Fibroblast of gingiva (primary cell): Measurements from ENCODE around the gene ST3GAL3.

Experiments used
- DNase-seq: peaks from one replicate; pipeline ENCODE4 v3.0.0-alpha.2; 2011; ENCODE audit warnings: low read depth

ST3GAL3 gene

DNA sequence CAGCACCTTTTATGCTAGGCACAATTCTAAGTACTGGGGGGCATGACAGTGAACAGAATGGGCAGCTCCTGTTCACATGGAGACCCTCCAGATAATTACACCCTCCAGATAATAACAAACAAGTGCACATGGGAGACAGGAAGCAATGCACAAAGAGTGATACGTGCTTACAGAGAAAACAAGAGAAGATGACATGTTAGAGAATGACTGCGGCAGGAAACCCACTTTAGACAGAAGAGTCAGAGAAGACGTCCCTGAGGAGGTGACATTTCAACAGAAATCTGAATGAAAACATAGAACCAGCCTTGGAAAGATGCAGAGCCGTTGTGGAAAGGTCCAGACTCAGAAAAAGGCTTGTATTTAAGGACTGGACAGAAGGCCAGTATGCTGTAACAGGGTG, 171.5 kb downstream of the ST3GAL3 start:
- DNase-seq: no peak

DNA sequence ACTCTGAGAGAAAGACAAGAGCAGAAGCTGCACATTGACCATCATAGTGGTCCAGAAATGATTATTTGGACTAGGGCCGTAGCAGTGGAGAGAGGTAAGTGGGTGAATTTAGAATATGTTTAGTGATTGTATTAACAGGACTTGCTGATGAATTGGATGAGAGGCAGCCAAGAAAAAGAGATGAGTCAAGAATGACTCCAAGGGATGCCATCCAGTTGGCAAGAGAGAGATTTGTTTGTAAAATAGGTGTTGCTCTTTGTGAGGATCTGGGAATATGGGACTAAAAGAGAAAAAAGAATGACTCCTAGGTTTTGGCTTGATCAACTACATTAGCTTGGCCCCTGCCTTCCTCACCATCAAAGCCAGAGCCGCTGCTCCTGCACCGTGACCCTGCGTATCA, 172.1 kb downstream of the ST3GAL3 start:
- DNase-seq: peak; percentile 56

DNA sequence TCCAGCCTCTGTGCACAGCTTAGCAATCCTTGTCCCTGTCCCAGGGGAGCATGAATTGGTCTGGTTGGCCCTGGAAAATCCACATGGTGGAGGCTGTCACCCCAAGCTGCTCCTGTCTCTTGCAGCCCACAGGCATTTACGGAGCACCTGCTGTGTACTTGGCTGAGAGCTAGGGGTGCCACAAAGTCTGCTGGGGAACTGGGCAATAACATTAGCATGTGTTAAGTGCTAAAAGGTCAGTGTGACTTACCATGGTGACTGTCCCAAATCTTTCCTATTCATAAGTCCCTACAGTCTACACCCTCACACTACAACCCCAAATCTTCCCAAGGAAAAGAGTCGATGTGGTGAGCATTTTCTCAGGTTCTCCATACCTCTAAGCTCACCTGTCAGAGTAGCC, 172.7 kb downstream of the ST3GAL3 start:
- no peak for DNase-seq

DNA sequence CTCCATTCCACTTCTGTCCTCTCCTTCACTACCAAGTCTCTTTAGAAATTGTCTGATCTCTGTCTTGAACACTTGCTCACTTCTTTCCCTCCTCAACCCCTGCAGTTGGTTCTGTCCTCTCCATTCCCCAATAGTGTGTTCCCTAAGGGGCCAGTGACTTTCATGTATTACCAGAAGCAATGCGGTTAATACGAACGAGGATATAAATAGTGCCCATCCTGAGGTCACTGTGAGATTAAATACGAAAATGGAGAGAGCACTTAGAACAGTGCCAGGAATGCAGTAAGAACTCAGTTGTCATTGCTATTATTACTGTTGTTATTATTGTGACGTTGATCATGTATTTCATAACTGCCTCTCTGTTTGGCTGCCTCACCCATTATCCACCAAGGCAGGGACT, 173.3 kb downstream of the ST3GAL3 start:
- no peak for DNase-seq

DNA sequence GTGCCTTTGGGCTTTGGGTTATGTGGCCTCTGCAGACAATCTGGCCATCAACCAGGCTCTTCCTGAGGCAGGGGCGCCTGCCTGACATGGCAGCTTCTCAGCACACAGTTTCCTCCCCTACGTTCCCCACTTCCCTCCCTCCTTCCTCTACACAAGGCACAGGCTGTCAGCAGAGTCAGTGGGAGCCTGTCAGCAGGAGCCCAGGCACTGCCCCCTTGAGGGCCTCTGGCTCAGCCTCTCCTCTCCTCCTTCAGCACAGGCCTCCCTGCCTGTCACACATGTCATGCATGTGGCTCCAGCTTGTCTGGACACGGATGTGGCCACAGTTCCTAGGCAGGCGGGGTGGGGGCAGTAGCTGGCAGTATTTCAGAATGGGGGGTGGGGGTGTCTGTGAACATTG, 174.1 kb downstream of the ST3GAL3 start:
- no peak for DNase-seq

DNA sequence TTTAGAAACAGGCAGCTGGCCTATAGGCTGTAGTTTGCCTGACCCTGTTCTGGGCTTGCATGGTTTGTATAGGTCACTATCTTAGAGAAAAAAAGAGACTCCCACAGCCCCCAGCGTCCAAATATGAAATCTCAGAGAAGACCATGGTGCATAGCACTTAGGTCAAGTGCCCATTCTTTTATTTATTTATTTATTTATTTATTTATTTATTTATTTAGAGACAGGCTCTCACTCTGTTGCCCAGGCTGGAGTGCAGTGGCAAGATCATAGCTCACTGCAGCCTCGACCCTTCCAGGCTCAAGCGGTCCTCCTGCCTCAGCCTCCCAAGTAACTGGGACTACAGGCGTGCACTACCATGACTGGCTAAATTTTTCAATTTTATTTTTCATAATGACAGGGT, 175.4 kb downstream of the ST3GAL3 start:
- DNase-seq: no peak

DNA sequence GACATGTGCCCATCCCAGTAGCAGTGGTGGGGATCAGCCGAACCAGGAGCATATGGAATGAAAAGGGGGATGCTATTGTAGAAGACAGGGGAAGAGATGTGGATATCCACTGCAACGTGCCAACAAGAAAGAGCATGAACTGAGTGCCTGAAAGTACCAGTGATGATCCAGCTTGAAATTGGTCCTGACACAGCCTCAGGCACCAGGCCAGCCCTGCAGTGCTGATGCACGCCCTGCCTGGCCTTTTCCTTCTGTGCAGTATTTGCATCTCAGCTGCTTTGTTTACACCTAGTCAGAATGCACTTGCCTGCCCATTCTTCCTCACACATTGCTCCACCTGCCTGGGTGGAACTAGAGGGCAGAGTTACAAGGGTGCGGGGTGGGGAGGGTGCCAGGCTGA, 176.0 kb downstream of the ST3GAL3 start:
- no peak for DNase-seq

DNA sequence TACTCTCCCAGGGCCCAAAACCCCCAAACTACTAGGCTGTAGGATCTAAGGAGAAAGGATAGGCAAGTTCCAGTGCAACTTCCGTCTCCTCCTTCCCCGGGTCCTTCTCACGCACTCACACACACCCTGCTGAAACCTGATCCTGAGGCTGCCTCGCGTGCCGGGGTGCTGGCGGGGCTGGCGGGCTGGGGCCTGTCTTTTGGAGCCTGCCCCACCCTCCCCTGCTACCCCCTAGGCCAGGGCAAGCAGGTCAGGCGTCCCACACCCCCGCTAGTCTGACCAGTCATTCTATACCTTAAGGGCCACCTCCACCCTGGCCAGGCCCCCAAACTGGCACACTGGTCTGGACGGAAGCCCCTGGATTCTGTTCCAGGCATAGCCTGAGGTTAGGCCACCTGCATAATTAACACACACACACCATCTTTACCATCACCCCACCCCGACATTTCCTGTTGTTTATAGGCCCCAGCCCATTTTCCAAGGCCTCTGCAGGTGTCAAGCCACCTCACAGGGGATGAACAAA, 178.0 kb downstream of the ST3GAL3 start:
- no peak for DNase-seq

DNA sequence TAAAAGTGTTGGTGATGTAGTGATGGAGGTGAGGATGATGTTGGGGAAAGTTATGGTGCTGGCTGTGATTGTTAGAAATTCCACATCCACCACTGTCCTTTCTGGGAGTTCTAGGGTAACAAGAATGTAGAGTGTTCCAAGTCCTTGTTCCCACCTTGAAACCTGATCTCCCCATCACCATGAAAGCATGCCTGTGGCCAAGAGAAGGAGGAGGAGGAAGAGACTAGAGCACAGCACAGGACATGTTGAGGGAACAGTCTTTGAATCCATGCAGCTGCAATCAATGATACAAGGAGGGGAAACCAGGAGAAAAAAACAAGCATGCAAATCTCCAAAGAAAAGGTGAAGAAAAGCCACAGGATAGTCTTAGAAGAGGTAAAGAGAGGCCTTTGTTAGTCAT, 180.4 kb downstream of the ST3GAL3 start:
- DNase-seq: no peak

DNA sequence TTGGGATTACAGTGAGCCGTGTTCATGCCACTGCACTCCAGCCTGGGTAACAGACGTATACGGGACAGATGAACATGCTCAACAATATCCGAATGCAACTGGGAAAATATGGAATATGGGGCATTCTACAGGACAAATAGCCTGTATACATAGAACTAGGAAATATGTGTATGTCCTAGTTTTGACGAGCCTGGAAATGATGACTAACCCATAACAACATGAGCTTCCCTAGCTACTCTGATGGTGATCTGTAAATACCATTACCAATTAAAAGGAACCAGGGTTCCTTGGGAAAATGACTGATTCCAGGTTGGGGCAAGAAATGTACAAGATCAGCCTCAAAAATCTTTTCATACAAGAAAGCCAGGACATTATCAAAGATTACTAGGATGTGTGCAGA, 183.5 kb downstream of the ST3GAL3 start:
- no peak for DNase-seq

DNA sequence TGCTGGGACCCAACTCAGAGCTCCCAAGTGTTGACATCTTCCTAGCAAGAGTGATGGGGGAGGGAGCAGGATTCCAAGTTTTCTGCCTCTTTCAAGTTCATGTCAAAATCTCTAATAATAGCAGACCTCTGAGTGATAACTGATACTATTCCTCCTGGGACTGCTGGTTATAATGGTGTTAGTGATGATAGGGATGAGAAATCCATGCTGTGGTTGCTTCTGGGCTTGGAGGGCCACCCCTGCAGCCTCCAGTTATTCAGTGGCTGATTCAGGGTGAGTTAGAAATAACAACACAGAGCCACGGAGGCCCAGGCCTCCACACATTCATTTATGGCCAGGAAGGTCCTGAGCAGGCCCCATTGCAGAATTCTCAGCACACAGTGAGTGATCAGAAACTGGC, 185.7 kb downstream of the ST3GAL3 start:
- DNase-seq: no peak

DNA sequence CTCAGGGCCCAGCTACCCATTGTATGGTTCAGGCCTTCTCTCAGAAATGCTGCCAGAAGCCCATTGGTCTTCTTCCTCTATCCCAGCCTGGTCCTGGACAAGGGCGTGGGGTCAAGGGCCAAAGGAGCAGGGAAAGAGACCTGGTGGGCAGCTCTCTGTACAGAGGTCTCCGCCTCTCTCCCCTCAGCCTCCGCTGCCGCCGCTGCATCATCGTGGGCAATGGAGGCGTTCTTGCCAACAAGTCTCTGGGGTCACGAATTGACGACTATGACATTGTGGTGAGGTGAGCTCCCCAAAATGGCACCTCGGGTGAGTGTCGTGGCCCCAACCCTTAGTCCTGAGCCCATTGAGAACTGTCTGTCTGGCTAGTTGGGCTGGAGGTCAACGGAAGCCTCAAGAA, 191.6 kb downstream of the ST3GAL3 start:
- no peak for DNase-seq

DNA sequence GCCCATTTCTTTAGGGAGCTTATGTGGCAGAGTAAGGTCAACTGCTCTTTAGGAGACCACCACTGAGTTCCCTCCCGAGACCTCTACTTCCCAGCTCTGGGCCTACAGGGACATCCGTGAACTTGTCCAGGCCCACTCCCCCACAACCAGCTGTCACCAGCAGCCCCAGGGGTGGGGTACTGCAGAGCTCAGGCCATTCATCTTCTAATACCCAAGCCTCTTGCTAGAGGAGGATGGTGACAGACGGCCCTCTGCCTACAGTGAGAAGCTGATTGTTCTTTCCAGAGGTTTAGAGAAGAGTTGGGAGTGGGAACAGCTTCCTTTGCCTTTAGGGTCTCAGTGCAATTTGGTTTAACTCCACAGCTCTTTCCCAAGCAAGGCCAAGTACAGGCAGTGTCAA, 193.1 kb downstream of the ST3GAL3 start:
- DNase-seq: no peak

DNA sequence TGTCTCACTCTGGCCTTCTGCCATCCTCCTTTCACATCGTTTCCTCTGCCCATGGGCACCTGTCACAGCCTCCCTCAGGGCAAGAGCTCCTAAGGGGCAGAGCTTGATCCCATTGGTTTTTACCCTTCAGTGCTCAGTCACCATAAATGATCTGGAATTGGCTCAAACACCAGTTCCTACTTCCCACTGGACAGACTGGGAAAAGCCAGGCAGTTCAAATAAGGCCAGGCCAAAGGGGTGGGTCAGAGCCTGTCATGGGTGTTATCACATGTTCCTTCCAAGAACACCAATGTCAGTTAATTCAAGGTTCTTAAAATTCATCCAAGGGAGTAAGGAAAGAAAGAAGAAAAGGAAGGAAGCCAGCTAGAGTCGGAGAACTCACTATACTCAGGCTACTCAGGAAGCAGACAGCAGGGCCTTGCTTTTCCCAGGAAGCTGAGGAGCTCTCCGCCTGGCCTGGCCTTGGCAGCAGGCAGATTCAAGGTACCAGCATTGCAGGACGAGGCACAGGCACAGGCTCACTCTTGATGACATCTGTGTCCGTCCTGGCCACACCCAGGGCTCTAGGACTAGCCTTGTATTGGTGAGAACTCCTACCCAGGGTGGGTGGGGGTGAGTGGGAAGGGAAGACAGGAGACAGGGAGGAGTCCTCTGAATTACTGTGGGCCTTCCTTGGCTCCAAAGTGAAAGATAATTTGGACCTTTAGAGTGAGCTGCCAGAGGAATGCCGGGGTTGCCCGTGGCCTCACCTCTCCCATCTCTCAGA, 194.0 kb downstream of the ST3GAL3 start:
- DNase-seq: no peak

DNA sequence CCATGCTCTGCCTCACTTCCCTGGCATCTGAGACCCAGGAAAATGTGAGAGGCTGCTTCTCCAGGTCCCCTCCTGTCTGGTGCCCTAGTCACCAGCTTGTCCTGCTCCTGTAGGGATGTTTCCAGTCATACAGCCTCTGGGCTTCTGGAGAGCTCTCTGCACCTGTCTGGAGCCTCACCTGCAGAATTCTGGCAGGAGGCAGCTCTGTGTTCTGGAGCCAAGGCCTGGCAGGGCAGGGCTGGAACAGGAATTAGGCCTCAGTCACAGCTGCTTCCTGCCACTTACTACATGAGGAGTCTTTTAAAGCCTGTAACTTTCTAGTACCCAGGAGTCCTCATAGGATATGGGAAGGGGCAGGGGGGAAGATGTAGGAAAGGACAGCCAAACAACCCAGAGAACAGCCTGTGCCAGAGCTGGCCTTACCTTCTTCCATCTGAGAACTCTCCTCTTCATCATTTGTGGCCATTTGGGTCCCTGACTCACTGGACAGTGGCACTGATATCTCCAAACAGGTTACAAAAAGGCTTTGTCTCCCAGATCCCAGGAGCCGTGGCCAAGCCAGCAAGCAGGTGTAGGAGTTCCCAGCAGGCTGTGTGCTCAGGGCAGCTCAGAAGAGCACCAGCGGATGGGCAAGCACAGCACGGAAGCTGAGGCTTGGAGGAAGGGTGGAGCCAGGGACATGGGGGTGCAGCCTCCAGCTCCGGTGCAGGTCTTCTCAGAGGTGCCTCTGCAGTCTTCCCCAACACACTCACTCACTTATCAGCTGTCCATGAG, 194.9 kb downstream of the ST3GAL3 start:
- no peak for DNase-seq

DNA sequence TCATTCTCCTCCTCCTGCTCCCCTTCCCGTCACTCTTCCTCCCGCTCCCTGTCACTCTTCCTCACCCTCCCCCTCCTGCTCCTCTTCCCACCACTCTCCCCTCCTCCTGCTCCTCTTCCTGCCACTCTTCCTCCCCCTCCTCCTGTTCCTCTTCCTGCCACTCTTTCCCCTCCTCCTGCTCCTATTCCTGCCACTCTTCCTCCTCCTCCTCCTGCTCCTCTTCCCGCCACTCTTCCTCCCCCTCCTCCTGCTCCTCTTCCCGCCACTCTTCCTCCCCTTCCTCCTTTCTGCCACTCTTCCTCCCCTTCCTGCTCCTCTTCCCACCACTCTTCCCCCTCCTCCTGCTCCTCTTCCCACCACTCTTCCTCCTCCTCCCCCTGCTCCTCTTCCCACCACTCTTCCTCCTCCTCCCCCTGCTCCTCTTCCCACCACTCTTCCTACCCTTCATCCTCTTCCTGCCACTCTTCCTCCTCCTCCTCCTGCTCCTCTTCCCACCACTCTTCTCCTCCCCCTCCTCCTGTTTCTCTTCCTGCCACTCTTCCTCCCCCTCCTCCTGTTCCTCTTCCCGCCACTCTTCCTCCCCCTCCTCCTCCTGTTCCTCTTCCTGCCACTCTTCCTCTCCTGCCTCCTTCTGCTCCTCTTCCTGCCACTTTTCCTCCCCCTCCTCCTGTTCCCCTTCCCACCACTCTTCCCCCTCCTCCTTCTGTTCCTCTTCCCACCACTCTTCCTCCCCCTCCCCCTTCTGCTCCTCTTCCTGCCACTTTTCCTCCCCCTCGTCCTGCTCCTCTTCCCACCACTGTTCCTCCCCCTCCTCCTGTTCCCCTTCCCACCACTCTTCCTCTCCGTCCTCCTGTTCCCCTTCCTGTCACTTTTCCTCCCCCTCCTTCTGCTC, 197.6 kb downstream of the ST3GAL3 start:
- DNase-seq: no peak

DNA sequence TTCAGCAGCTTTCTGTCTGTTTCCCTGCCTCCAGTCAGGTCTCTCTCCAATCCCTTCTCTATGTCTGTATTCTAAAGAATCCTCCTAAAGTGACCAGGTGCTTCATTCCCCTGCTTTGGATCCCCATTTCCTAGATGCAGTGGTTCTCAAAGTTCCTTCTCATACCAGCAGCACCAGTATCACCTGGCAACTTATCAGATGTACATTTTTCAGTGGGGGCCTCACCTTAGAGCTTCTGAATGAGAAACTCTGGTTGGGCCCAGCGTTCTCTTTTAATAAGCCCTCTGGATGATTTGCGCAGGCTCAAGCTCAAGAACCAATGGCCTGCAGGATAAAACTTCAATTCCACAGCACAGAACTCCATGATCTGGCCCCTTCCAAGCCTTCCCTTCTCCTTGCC, 200.9 kb downstream of the ST3GAL3 start:
- no peak for DNase-seq

DNA sequence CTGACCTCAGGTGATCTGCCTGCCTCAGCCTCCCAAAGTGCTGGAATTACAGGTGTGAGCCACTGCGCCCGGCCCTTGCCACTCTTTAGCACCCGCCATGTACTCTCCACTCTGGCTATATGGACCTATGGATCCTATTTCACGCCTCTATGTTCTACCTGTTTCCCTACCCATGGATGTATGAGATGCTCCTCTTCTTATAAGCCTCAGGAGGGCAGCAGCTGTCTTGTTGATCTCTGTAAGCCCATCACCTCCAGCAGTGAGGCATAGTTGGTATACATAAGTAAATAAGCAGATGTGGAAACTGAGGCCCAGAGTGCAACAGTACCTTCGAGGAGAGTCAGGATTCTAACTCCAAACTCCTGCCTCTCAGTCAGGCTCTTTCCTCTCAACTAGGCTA, 201.5 kb downstream of the ST3GAL3 start:
- DNase-seq: no peak

DNA sequence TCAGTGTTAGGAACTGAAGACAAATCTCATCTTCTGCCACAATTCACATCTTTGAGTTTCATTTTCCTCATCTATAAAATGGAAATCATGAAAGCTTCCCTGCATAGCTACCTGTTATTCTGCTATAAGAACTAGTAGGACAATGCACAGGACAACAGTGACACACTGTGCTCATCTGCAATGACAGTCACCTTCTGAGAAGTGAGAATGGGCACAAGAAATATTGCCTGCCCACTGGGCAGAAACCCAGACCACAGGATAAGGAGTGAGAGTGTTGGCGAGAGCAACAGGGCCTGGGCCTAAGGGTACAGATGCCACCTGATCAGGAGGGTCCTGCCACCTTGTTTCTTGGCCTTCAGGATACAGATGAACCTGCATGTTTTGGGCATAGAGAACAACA, 203.0 kb downstream of the ST3GAL3 start:
- no peak for DNase-seq

DNA sequence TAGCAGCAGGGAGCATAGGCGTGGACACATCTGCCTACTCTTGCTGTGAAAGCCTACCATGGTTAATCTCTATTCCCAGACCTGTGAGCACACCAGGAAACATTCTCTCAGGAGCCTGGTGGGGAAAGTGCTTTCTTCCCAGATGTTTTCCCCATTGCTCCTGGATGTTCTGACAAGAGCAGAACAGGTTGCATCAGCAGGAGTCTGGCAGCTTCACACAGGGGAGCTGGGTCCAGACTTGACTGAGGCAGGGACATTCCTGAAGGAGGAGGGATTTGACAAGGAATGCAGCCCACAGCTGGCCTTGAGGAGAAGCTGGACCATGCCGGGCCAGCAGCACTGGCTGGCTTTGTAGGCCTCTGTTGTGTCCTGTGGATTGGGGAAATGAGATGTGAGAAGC, 205.3 kb downstream of the ST3GAL3 start:
- DNase-seq: peak; percentile 64

DNA sequence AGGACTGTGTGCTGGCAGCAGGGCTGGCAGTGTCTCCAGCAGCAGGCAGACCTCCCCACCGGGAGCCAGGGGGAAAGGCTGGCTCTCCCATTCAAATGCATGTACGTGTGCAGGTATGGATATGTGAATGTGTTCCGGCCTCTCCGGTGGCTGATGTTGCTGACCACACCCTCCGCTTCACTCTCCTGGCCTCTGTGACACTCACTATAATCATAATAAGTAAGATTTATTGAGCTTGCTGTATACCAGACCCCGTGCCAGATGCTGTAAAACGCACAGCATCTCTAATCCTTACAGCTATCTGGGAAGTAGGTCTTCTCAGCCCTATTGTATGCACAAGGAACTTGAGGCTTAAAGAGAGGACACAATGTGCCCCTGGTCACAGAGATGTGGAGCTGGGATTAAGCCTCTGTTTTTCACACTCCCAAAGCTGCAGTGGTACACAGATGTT, 205.7 kb downstream of the ST3GAL3 start:
- DNase-seq: no peak

DNA sequence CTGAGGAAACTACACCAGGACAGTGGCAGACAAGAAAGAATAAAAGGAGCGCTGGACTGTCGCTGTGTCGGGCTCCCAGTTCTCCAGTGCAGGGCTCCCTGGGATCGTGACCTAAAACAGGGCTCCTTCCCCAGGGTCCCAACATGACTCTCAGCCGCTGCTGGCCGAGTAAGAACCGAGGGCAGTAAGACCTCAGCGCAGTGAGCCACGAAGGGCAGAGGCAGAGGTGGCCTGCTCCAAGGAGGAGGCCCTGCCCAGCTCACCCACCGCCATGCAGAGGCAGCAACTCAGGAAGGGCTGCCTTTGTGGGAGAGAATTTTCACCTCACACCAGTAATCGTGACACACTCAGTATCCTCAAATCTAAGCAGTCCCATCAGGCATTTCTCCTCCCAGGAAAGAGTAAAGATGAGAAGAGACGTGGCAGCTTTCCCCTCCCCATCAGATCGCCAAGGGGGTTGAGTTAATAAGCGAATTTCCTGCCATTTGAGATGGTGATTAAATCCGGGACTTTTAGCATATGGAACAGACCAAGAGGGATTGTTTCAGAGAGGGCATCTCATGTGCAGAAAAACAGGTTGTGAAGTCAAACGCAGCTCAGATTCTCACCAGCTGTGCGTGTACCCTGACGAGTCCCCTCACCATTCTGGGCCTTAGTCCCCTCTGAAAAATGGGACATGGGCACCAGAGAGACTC, 206.5 kb downstream of the ST3GAL3 start:
- no peak for DNase-seq
